NCI-H748 treated with DMSO at 0.1 percent for 48 hours (cell line): ENCODE results near the gene FAM111A.
A peak's percentile ranks its signal among the peaks of the same experiment; 100 is the strongest.
"Not testable (repeated sequence)": the region's sequence is repeated elsewhere in the genome, so short reads cannot be mapped to it uniquely, and the experiment has no call there.

Source experiments
- DNase-seq: peaks from one replicate; lab custom pipeline; 2025; lab: John Stamatoyannopoulos, UW

FAM111A gene

GRCh38 chr11:59142530-59143507, at the start of gene FAM111A:
FAM111A (plus strand) TSS chr11:59142856; CDS start chr11:59148873, 6,017 bp downstream.
- DNase-seq, result peak; percentile 79

DNA sequence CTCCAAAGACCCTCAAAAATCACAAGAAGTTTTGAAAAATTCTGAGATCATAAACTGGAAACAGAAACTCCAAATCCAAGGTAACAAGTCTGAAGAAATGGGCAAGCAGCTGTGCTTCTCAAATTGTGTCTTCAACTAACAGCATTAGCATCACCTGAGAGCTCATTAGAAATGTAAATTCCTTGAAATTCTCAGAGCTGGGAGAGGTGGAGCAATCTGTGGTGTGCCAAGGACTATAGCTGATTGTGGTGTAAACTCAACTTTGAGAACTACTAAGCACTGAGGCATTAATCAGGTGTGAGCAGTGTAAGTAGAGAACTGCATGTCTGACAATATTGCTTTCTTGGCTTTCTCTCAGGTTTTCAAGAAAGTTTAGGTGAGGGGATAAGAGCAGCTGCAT, 49.1 kb upstream of the FAM111A start:
- not testable (repeated sequence) for DNase-seq

- DNase-seq, result not testable (repeated sequence)
Observed at GRCh38 chr11:59095225-59095624, 47.4 kb upstream of the FAM111A start.

- DNase-seq, result not testable (repeated sequence)
Observed at GRCh38 chr11:59095972-59096575, 46.6 kb upstream of the FAM111A start.

GRCh38 chr11:59097113-59097708, 45.4 kb upstream of the FAM111A start:
- DNase-seq, result peak; percentile 5

- DNase-seq, result not testable (repeated sequence)
Observed at GRCh38 chr11:59097938-59098337, 44.7 kb upstream of the FAM111A start.

DNA sequence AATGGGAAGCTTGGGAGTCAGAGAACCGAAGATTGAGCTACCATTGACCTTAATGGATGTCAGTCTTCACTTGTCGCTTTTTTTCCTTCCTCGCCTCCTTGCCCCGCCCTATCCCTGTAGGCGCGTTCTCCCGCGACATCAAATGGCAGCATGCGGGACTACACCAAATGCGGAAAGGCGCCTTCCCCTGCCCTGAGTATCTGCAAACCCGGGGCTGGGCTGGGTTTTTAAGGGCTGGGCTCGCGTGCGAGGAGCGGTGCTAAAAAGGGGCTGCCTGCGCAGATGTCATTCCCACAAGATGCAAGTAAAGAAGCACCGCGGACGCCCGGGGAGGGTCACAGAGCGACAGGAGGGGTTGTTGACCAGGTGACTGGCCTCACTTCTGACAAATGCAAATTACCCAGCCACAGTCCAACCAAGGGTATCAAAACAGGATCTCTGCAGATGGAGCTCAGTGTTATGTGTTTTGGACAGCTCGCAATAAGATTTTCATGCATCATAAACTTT, 40.3 kb upstream of the FAM111A start:
- peak; percentile 34 for DNase-seq

DNA sequence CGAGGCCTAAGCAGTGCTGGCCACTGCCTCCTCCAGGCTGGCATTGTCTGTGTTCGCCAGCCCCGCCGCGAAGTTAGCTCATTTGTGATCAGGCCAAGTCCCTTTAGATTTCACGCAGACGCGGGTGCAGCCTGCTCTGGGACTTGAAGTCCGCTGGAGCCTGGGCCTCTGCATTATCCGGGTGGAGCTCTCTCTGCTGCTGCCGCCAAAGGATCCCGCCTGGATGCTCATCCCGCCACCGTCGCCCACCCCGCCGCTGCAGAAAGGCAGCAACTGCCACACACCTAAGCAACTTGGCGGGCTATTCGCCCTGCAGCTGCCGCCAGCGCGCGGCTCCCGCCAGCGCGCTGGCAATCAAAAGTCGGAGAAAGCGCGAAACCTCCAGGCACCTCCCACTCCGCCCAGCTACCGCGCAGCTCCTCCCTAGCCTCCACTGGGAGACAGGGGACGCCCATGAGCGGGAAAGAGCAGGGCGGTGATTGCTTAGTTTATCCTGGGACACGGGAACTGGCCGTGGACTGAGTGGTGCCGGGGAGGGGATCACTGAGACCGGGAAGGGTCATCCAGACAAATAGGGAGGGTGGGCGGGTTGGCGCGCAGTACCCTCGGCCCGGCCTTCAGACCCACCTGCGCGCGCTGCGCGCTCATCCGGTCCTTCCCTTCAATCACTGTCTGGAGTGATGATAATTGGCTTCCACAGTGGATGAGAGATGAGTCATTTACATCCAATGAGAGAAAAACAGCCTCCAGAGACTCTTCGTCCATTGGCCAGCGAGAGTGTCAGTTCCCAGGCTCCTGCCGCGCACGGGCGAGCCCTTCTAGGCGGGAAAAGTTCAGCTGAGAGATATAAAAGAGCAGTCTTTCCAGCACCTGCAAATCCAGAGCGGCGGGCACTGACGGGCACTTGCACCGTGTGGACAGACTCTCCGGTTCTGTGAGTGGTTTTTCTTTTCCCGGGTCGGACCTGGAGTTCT, 36.0 kb upstream of the FAM111A start, which contains the start of gene FAM111B:
TSS of gene FAM111B (plus strand) at position 875 of the 974 bp plus-strand sequence. CDS start 2,389 bp downstream, outside the sequence.
- DNase-seq, result peak; percentile 96

- DNase-seq, result not testable (repeated sequence)
Observed at GRCh38 chr11:59107721-59108120, 34.9 kb upstream of the FAM111A start.

GRCh38 chr11:59112494-59112893, 30.2 kb upstream of the FAM111A start:
- DNase-seq, result no peak

DNA sequence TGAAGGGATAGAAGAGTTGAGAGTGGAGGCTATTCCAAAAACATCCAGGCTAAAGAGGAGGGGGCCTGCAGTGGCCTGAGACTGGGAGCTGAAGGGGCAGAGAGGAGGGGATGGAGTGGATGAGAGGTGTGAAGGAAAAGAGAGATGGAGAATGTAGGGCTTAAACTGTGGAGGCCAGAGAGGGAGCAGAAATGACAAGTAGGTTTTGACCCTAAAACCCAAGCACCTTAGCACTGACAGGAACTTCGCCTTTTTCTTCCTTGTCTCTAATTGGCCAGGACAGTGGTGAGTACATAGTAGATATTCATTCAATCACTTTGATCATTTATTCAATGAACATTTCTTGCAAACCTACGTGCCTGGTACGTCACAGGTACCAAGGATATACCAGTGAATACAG, 28.3 kb upstream of the FAM111A start:
- DNase-seq, result no peak

GRCh38 chr11:59115553-59115952, 27.1 kb upstream of the FAM111A start:
- DNase-seq, result no peak

DNA sequence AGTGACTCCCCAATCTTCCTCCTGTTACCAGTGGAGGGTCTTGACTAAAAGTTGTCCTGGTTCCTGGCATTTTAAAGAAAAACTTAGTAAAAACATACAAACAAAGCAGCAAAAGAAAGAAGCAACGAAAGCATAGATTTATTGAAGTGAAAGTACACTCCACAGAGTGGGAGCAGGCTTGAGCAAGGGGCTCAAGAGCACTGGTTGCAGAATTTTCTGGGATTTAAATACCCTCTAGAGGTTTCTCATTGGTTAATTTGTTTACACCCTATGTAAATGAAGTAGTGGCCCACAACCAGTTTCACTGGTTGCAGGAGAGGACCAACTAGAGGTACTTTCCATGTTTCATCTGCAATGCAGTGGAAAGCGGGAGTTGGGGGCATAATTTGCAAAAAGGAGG, 24.9 kb upstream of the FAM111A start:
- no peak for DNase-seq

GRCh38 chr11:59119826-59120225, 22.8 kb upstream of the FAM111A start:
- DNase-seq, result no peak

- peak; percentile 60 for DNase-seq
Observed at GRCh38 chr11:59135648-59136461, 6.8 kb upstream of the FAM111A start.

DNA sequence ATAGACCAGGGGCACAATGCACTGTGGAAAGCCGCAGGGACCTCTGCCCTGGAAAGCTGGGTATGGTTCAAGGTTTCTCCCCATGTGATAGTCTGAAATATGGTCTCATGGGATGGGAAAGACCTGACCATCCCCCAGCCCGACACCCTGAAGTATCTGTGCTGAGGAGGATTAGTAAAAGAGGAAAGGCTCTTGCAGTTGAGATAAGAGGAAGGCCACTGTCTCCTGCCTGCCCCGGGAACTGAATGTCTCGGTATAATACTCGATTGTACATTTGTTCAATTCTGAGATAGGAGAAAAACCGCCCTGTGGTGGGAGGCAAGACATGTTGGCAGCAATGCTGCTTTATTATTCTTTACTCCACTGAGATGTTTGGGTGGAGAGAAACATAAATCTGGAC, 6.1 kb upstream of the FAM111A start:
- DNase-seq, result not testable (repeated sequence)

GRCh38 chr11:59137190-59137589, 5.5 kb upstream of the FAM111A start:
- no peak for DNase-seq

DNA sequence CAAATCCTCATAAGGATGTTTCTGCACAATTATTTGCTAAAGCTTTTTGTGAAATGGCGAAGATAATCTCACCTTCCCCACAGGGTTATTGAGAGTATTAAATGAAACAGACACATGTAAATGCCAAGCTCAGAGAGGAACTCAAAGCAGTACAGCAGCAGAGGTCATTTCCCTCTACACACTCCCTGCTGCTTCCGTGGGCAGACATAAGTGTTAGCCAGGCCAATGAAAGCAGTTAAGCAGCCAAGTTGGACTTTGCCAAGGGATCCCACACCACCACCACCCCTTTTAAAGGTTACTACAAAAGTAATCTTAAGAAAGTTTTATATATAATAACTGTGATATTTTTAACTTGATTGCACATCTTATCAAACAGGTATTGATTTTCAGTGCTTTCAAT, 4.0 kb upstream of the FAM111A start:
- DNase-seq, result no peak

GRCh38 chr11:59141191-59141590, 1.5 kb upstream of the FAM111A start:
- no peak for DNase-seq
